Endothelial cell of umbilical vein (primary cell): ENCODE data around the gene TLR4. TPM values are rescaled to one million over a fixed set of nuclear protein-coding genes. Genes with fewer than 3 reads are reported as not detected.

Experiments used
- BruUV-seq: library from RNA; stranded (reverse); fragments of 400-500 nt; replicated peaks from 2 replicates; lab custom pipeline; 2021; lab: Mats Ljungman, UMichigan
- CTCF ChIA-PET: fragments of 300-600, 350-600 bp; sonication (Branson Sonifier 250); formaldehyde crosslinking; loops from one replicate; lab custom pipeline; 2021; ENCODE audit warnings: antibody characterized with exemption, inconsistent platforms; lab: Charles Lee
- POLR2A ChIA-PET: fragments of 300-600, 350-600 bp; sonication (Branson Sonifier 250); formaldehyde crosslinking; loops from one replicate; lab custom pipeline; 2021; ENCODE audit warnings: antibody characterized with exemption, inconsistent platforms; lab: Charles Lee
- DNase-seq: peaks from one replicate; pipeline ENCODE4 v3.0.0-alpha.2; 2011; ENCODE audit warnings: low read depth, low spot score
- FAIRE-seq: peaks from 2 replicates; lab custom pipeline; 2011; peaks lifted over from hg19 to GRCh38; lab: Jason Lieb, UNC
- H2AFZ ChIP-seq: 2 replicates; pipeline ENCODE4 v1.6.0; 2012; ENCODE audit warnings: low read depth, low read length, control low read depth, inconsistent platforms
- H3K27ac ChIP-seq: 2 replicates; pipeline ENCODE4 v1.5.1; 2011; ENCODE audit warnings: low read depth, mild to moderate bottlenecking, control low read depth, low read length, moderate library complexity; ENCODE audit not compliant: insufficient read depth
- H3K27me3 ChIP-seq, 2 experiments: 2 replicates each; pipeline versions ENCODE4 v1.6.0 to v1.6.1; 2011; ENCODE audit warnings: low read length in 2 of 2, mixed read lengths in 1 of 2; ENCODE audit not compliant: control insufficient read depth in 2 of 2, insufficient read depth in 2 of 2
- H3K36me3 ChIP-seq, 2 experiments: 2 replicates in 1 of 2; 3 replicates in 1 of 2; pipeline ENCODE4 v1.5.1; 2011; ENCODE audit warnings: low read length in 2 of 2, mild to moderate bottlenecking in 1 of 2, moderate library complexity in 1 of 2; ENCODE audit not compliant: control insufficient read depth in 2 of 2, insufficient read depth in 2 of 2; ENCODE audit errors: extremely low read depth in 1 of 2
- H3K4me1 ChIP-seq: 3 replicates; pipeline ENCODE4 v1.5.1; 2011; ENCODE audit warnings: mild to moderate bottlenecking, low read length; ENCODE audit not compliant: control insufficient read depth, insufficient read depth; ENCODE audit errors: extremely low read depth
- H3K4me2 ChIP-seq: 2 replicates; pipeline ENCODE4 v1.6.1; 2011; ENCODE audit warnings: low read length, control low read depth, mixed read lengths; ENCODE audit not compliant: insufficient read depth
- H3K4me3 ChIP-seq, 3 experiments: fragments of 200-600 bp in 1 of 3; sonication (generic), shearing (Covaris generic) in 1 of 3; replicated peaks in 1 of 3; 2 replicates each; pipeline ENCODE4 v1.5.1; 2011 to 2016; ENCODE audit warnings: control low read depth in 3 of 3, low read length in 3 of 3, mild to moderate bottlenecking in 2 of 3, inconsistent platforms in 1 of 3, low read depth in 1 of 3, moderate library complexity in 1 of 3; ENCODE audit not compliant: insufficient read depth in 1 of 3
- H3K79me2 ChIP-seq: 2 replicates; pipeline ENCODE4 v1.6.0; 2012; ENCODE audit warnings: low read length, inconsistent platforms; ENCODE audit not compliant: control insufficient read depth, insufficient read depth
- H3K9ac ChIP-seq: replicated peaks from 2 replicates; pipeline ENCODE3; 2011; ENCODE audit warnings: low read length, control low read depth; ENCODE audit not compliant: insufficient read depth; ENCODE audit errors: extremely low read depth
- H3K9me1 ChIP-seq: replicated peaks from 3 replicates; pipeline ENCODE4 v1.6.0; 2011; ENCODE audit warnings: mild to moderate bottlenecking, low read length; ENCODE audit not compliant: control insufficient read depth, insufficient read depth; ENCODE audit errors: extremely low read depth
- H3K9me3 ChIP-seq: replicated peaks from 2 replicates; pipeline ENCODE4 v1.5.1; 2012; ENCODE audit warnings: low read length, inconsistent platforms; ENCODE audit not compliant: control insufficient read depth, insufficient read depth
- H4K20me1 ChIP-seq: replicated peaks from 2 replicates; pipeline ENCODE3; 2011; ENCODE audit warnings: mild to moderate bottlenecking, low read length; ENCODE audit not compliant: control insufficient read depth, insufficient read depth; ENCODE audit errors: extremely low read depth
- EZH2 ChIP-seq: IDR thresholded peaks from 2 replicates; pipeline ENCODE4 v1.6.1; 2012; ENCODE audit warnings: borderline replicate concordance, low read depth, mild to moderate bottlenecking, moderate library complexity, low read length, inconsistent platforms; ENCODE audit not compliant: severe bottlenecking
- FOS ChIP-seq: IDR thresholded peaks from 2 replicates; pipeline ENCODE4 v1.6.1; 2011; ENCODE audit warnings: mild to moderate bottlenecking, low read length, moderate library complexity, borderline replicate concordance; ENCODE audit not compliant: insufficient read depth
- MAX ChIP-seq: IDR thresholded peaks from 2 replicates; pipeline ENCODE4 v1.6.1; 2011; ENCODE audit not compliant: insufficient read depth, insufficient read length
- MYC ChIP-seq: IDR thresholded peaks from one replicate; pipeline ENCODE4 v1.6.1; 2011; ENCODE audit warnings: mild to moderate bottlenecking, low read depth, low read length
- dilution Hi-C: fragments of 300-500 bp; cut with MboI; formaldehyde crosslinking; loops from one replicate; pipeline ENCODE4 v1.15.0; 2019; ENCODE audit warnings: low sequenced_read_pairs; ENCODE audit not compliant: extremely low pct_ligation_motif_present
- intact Hi-C: fragments of 100-400 bp; cut with micrococcal nuclease; formaldehyde crosslinking; loops from one replicate; pipeline ENCODE4 v1.10.0; 2022
- polyA plus RNA-seq, 4 experiments: library from polyadenylated mRNA; depleted of rRNA in 3 of 4; stranded (reverse) in 3 of 4; unstranded in 1 of 4; fragments of >200 nt; gene quantifications; 2 replicates each; pipeline versions ENCODE4 v1.2.1 to v1.2.3, GENCODE V29; 2011 to 2012; ENCODE audit warnings: missing spikeins in 1 of 4
- total RNA-seq: library from RNA; stranded (reverse); gene quantifications from 2 replicates; pipeline ENCODE4 v1.2.3, GENCODE V29; 2021
- TF ChIP-seq, protein P1 (sequence below), 2 donors: IDR thresholded peaks; 1 replicate in 1 of 2; 2 replicates in 1 of 2; pipeline ENCODE4 v1.5.1; 2011; ENCODE audit warnings: low read length in 2 of 2, mild to moderate bottlenecking in 2 of 2, moderate library complexity in 2 of 2, control low read depth in 1 of 2, inconsistent platforms in 1 of 2, low read depth in 1 of 2; ENCODE audit not compliant: insufficient read depth in 1 of 2; ENCODE audit errors: extremely low read depth in 1 of 2

The TLR4 gene
- total and polyA plus RNA-seq, 2 donors (not counting 3 experiments of a cell fraction or from before 2014, with no cell fraction given): 18.2 to 38.6 TPM

- no peak for FAIRE-seq
- no peak for TF ChIP-seq MYC
- no peak for TF ChIP-seq MAX
- TF ChIP-seq FOS: no peak
- TF ChIP-seq, protein P1, sequence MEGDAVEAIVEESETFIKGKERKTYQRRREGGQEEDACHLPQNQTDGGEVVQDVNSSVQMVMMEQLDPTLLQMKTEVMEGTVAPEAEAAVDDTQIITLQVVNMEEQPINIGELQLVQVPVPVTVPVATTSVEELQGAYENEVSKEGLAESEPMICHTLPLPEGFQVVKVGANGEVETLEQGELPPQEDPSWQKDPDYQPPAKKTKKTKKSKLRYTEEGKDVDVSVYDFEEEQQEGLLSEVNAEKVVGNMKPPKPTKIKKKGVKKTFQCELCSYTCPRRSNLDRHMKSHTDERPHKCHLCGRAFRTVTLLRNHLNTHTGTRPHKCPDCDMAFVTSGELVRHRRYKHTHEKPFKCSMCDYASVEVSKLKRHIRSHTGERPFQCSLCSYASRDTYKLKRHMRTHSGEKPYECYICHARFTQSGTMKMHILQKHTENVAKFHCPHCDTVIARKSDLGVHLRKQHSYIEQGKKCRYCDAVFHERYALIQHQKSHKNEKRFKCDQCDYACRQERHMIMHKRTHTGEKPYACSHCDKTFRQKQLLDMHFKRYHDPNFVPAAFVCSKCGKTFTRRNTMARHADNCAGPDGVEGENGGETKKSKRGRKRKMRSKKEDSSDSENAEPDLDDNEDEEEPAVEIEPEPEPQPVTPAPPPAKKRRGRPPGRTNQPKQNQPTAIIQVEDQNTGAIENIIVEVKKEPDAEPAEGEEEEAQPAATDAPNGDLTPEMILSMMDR (IDR thresholded peaks at IDR 0.05; ENCODE audit: extremely low read depth in 1 of 2, insufficient read depth in 1 of 2, low read depth in 1 of 2, low read length in 2 of 2): no peak
- TF ChIP-seq EZH2: no peak
- H3K4me2 ChIP-seq: no peak overlapping the region
- H3K4me1 ChIP-seq: peaks cover 5% of the 10 kb centered on the region
- DNase-seq: no peak
- H3K9me1 ChIP-seq: no peaks in the 10 kb centered on the region
- no peaks in the 10 kb centered on the region for H3K79me2 ChIP-seq
- H3K9me3 ChIP-seq: no peaks in the 10 kb centered on the region
- CTCF ChIA-PET: interaction anchor here (1.4 to 2.5 kb wide), 3 partner anchors 18 to 80 kb away, joined by 3 to 11 read pairs (median 3); no protein-coding TSS in a partner anchor
- POLR2A ChIA-PET: no interaction called here
- H3K27ac ChIP-seq: no peak overlapping the region
- H3K27me3 ChIP-seq: no peaks in the 10 kb centered on the region
- dilution Hi-C loops (no loop called here), intact Hi-C loops (no loop called here)
- H3K9ac ChIP-seq: no peak overlapping the region
- H3K36me3 ChIP-seq: no peaks in the 10 kb centered on the region
- no peaks in the 10 kb centered on the region for H4K20me1 ChIP-seq
- H2AFZ ChIP-seq: no peak overlapping the region
- BruUV-seq: no TSS peak
- no peak overlapping the region for H3K4me3 ChIP-seq
Observed at GRCh38 chr9:117723986-117724625, 19.9 kb downstream of the TLR4 start.
